Gastroesophageal sphincter (tissue), 3 donors: ENCODE data around the gene NPAS1.

Experiments used
- EP300 ChIP-seq: sonication (generic); formaldehyde crosslinking; IDR thresholded peaks from one replicate; pipeline ENCODE4 v1.6.1; 2017; ENCODE audit warnings: antibody characterized with exemption, mild to moderate bottlenecking
- POLR2A ChIP-seq, 2 donors: fragments of 450-650 bp; IDR thresholded peaks; one replicate each; pipeline ENCODE4 v1.6.1; 2017; ENCODE audit warnings: antibody characterized with exemption in 2 of 2, mild to moderate bottlenecking in 2 of 2, moderate library complexity in 1 of 2
- POLR2AphosphoS5 ChIP-seq: sonication (generic); formaldehyde crosslinking; IDR thresholded peaks from one replicate; pipeline ENCODE4 v1.6.1; 2017; ENCODE audit warnings: antibody characterized with exemption
- TF ChIP-seq, protein P1 (sequence below), 4 experiments: fragments of 200-600 bp in 2 of 4; fragments of 450-650 bp in 2 of 4; sonication (generic) in 1 of 4; IDR thresholded peaks; one replicate each; pipeline ENCODE4 v1.5.1; 2017 to 2019; ENCODE audit warnings: antibody characterized with exemption in 4 of 4, mild to moderate bottlenecking in 2 of 4, moderate library complexity in 2 of 4

DNA sequence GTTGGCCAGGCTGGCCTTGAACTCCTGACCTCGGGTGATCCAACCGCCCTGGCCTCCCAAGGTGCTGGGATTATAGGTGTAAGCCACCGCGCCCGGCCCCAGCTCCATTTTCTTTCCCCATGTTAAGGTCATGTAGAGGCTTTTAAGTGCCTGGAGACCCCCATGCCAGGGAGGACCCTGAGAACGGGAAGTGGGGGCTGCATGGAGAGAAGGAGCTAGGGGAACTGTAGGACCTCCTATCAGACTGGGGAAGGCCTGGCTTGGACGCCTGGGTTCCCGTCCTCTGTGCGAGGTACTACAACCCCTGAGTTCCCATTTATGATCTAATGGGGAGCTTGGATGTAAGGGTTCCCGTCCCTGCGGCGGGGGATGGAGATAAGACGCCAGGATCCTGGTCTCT lies 714 bp upstream of the NPAS1 start:
- TF ChIP-seq POLR2AphosphoS5: no peak
- no peak for TF ChIP-seq POLR2A (IDR thresholded peaks at IDR 0.05)
- TF ChIP-seq, protein P1, sequence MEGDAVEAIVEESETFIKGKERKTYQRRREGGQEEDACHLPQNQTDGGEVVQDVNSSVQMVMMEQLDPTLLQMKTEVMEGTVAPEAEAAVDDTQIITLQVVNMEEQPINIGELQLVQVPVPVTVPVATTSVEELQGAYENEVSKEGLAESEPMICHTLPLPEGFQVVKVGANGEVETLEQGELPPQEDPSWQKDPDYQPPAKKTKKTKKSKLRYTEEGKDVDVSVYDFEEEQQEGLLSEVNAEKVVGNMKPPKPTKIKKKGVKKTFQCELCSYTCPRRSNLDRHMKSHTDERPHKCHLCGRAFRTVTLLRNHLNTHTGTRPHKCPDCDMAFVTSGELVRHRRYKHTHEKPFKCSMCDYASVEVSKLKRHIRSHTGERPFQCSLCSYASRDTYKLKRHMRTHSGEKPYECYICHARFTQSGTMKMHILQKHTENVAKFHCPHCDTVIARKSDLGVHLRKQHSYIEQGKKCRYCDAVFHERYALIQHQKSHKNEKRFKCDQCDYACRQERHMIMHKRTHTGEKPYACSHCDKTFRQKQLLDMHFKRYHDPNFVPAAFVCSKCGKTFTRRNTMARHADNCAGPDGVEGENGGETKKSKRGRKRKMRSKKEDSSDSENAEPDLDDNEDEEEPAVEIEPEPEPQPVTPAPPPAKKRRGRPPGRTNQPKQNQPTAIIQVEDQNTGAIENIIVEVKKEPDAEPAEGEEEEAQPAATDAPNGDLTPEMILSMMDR (IDR thresholded peaks at IDR 0.05): no peak
- TF ChIP-seq EP300: no peak
